UCSD-AML1 (cell line): ENCODE measurements around the gene GNG4.

Experiments
- DNase-seq: peaks from one replicate; lab custom pipeline; 2025; ENCODE audit not compliant: unreplicated experiment; lab: John Stamatoyannopoulos, UW

The GNG4 gene

DNA sequence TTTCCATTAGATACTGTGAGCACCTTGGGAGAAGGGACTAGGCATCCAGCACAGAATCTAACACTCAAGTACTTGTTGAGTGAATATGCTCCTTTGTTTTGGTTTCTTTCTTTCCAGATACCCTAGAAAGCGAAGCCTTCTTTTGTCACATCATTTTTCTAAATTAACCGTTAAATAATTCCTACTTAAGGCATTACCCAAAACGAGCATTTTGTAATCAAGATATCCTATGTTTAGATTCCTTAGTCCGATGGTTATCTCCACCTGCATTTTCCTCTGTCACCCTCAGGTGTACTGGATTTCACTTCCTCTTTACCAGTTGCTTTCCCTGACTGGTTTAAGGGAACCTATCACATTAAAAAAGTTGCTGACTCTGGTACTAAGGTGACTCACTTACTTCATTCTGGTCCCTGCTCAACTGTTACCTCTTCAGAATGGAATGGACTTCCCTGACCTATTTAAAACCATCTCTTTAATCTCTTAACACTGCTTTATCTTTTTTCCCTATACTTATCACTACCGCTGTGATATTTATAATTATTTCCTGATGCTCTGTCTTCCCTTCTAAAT, 148.5 kb downstream of the GNG4 start:
- no peak for DNase-seq
